HepG2 (cell line): ENCODE results near the gene CHMP1A. TPM values are rescaled to one million over a fixed set of nuclear protein-coding genes. Genes with fewer than 3 reads are reported as not detected.
A peak's percentile ranks its signal among the peaks of the same experiment; 100 is the strongest.

ENCODE experiments used
- ATAC-seq: fragments of 200-7000 bp; cut with Tn5 transposase; 3 replicates; pipeline ENCODE4 v1.9.1; 2020; ENCODE audit warnings: mild to moderate bottlenecking, moderate library complexity
- BruUV-seq: library from RNA; stranded (reverse); fragments of 400-500 nt; replicated peaks from 2 replicates; lab custom pipeline; 2021; lab: Mats Ljungman, UMichigan
- CTCF ChIA-PET: fragments of 300-600 bp; formaldehyde crosslinking; extraction: SDS; loops from one replicate; lab custom pipeline; 2021; ENCODE audit warnings: low total read pairs, inconsistent platforms, low intra/inter-chr PET ratio; lab: Yijun Ruan, JAX
- POLR2A ChIA-PET: fragments of 350-600 bp; sonication (Branson Sonifier 250); formaldehyde crosslinking; loops from one replicate; lab custom pipeline; 2020; ENCODE audit warnings: antibody characterized with exemption, inconsistent platforms; lab: Yijun Ruan, JAX
- DNase-seq: peaks from one replicate; pipeline ENCODE4 v3.0.0-alpha.2; 2015; ENCODE audit warnings: low spot score
- FAIRE-seq: peaks from 3 replicates; lab custom pipeline; 2011; peaks lifted over from hg19 to GRCh38; lab: Jason Lieb, UNC
- H2AFZ ChIP-seq: one replicate; pipeline ENCODE4 v1.6.1; 2011; ENCODE audit warnings: low read length, inconsistent platforms
- H3K27ac ChIP-seq: fragments of 300-600 bp; 3 replicates; pipeline ENCODE4 v1.8.0; 2011; ENCODE audit warnings: mixed run types, mild to moderate bottlenecking, mixed read lengths, low read length, inconsistent platforms; ENCODE audit not compliant: insufficient read depth; ENCODE audit errors: extremely low read length
- H3K27me3 ChIP-seq, 2 experiments: fragments of 200-600 bp in 1 of 2; 2 replicates in 1 of 2; 3 replicates in 1 of 2; pipeline versions ENCODE4 v1.6.0 to v1.8.0; 2011; ENCODE audit warnings: low read length in 2 of 2, mild to moderate bottlenecking in 2 of 2, moderate library complexity in 2 of 2, inconsistent platforms in 1 of 2; ENCODE audit not compliant: insufficient read depth in 2 of 2, control insufficient read depth in 1 of 2
- H3K36me3 ChIP-seq, 2 experiments: fragments of 200-600 bp in 1 of 2; replicated peaks in 1 of 2; 2 replicates in 1 of 2; 3 replicates in 1 of 2; pipeline versions ENCODE4 v1.5.1 to v1.8.0; 2011; ENCODE audit warnings: low read length in 2 of 2, inconsistent platforms in 1 of 2; ENCODE audit not compliant: insufficient read depth in 2 of 2, control insufficient read depth in 1 of 2
- H3K4me1 ChIP-seq: 2 replicates; pipeline ENCODE4 v1.5.1; 2012; ENCODE audit warnings: low read length, inconsistent platforms; ENCODE audit not compliant: insufficient read depth
- H3K4me2 ChIP-seq: 2 replicates; pipeline ENCODE4 v1.6.0; 2011; ENCODE audit warnings: low read depth, low read length, inconsistent platforms
- H3K4me3 ChIP-seq, 3 experiments: fragments of 200-600 bp in 1 of 3; sonication (generic), shearing (Covaris generic) in 1 of 3; replicated peaks in 1 of 3; 2 replicates each; pipeline ENCODE4 v1.5.1; 2011 to 2016; ENCODE audit warnings: low read length in 3 of 3, inconsistent platforms in 2 of 3, low read depth in 2 of 3, mild to moderate bottlenecking in 2 of 3, control low read depth in 1 of 3, mixed read lengths in 1 of 3; ENCODE audit not compliant: insufficient read depth in 1 of 3
- H3K79me2 ChIP-seq: one replicate; pipeline ENCODE4 v1.6.1; 2011; ENCODE audit warnings: low read length, inconsistent platforms; ENCODE audit not compliant: insufficient read depth
- H3K9ac ChIP-seq: 2 replicates; pipeline ENCODE4 v1.6.0; 2011; ENCODE audit warnings: mild to moderate bottlenecking, low read depth, low read length, inconsistent platforms; ENCODE audit not compliant: insufficient read depth
- H3K9me3 ChIP-seq: 2 replicates; pipeline ENCODE4 v1.5.1; 2012; ENCODE audit warnings: mild to moderate bottlenecking, low read length
- H4K20me1 ChIP-seq: 2 replicates; pipeline ENCODE4 v1.6.0; 2011; ENCODE audit warnings: inconsistent platforms, mild to moderate bottlenecking, low read length, moderate library complexity; ENCODE audit not compliant: insufficient read depth
- EHMT2 ChIP-seq: fragments of 200-600 bp; sonication (generic); IDR thresholded peaks from 2 replicates; pipeline ENCODE4 v1.7.0; 2017; ENCODE audit warnings: antibody characterized with exemption, low read depth, low read length, borderline replicate concordance
- FIP1L1 ChIP-seq: fragments of 200-400 bp; formaldehyde crosslinking; IDR thresholded peaks from 2 replicates; pipeline ENCODE4 v1.6.1; 2018; ENCODE audit warnings: low read depth, mild to moderate bottlenecking, low read length, moderate library complexity, borderline replicate concordance; ENCODE audit not compliant: insufficient read depth
- KAT2B ChIP-seq: fragments of 150-350 bp; IDR thresholded peaks from 2 replicates; pipeline ENCODE4 v1.6.1; 2014; ENCODE audit warnings: low read depth, low read length, borderline replicate concordance
- KLF9 ChIP-seq: IDR thresholded peaks from 2 replicates; pipeline ENCODE4 v1.6.1; 2016; ENCODE audit warnings: low read depth
- MBD4 ChIP-seq: IDR thresholded peaks from 2 replicates; pipeline ENCODE4 v1.6.1; 2012; ENCODE audit warnings: low read length, inconsistent platforms, borderline replicate concordance
- NFKB2 ChIP-seq: sonication (generic); formaldehyde crosslinking; IDR thresholded peaks from 2 replicates; pipeline ENCODE4 v1.4.0; 2020; ENCODE audit warnings: missing genetic modification reagents, borderline replicate concordance
- POLR2AphosphoS5 ChIP-seq: IDR thresholded peaks from 2 replicates; pipeline ENCODE4 v1.6.1; 2012; ENCODE audit warnings: low read depth, low read length
- RARG ChIP-seq: sonication (generic); formaldehyde crosslinking; IDR thresholded peaks from 2 replicates; pipeline ENCODE4 v1.4.0; 2020; ENCODE audit warnings: low read depth, mild to moderate bottlenecking, missing genetic modification reagents
- SATB2 ChIP-seq: sonication (generic); formaldehyde crosslinking; IDR thresholded peaks from 2 replicates; pipeline ENCODE4 v1.5.0; 2020; ENCODE audit warnings: missing genetic modification reagents
- SP140L ChIP-seq: sonication (generic); formaldehyde crosslinking; IDR thresholded peaks from 2 replicates; pipeline ENCODE4 v1.4.0; 2020; ENCODE audit warnings: missing genetic modification reagents, borderline replicate concordance
- SP2 ChIP-seq: sonication (generic); formaldehyde crosslinking; IDR thresholded peaks from 2 replicates; pipeline ENCODE4 v1.5.1; 2020; ENCODE audit warnings: mild to moderate bottlenecking, missing genetic modification reagents
- STAG1 ChIP-seq: sonication (generic); formaldehyde crosslinking; IDR thresholded peaks from 2 replicates; pipeline ENCODE4 v1.4.0; 2020; ENCODE audit warnings: missing genetic modification reagents
- ZBTB3 ChIP-seq: sonication (generic); formaldehyde crosslinking; IDR thresholded peaks from 2 replicates; pipeline ENCODE4 v1.4.0; 2020; ENCODE audit warnings: low read depth, mild to moderate bottlenecking, moderate library complexity, missing genetic modification reagents, borderline replicate concordance
- ZNF234 ChIP-seq: sonication (generic); formaldehyde crosslinking; conservative IDR thresholded peaks from 2 replicates; pipeline ENCODE4 v1.5.1; 2020; ENCODE audit warnings: mild to moderate bottlenecking, missing genetic modification reagents
- ZNF607 ChIP-seq: sonication (generic); formaldehyde crosslinking; IDR thresholded peaks from 2 replicates; pipeline ENCODE4 v1.5.1; 2020; ENCODE audit warnings: missing genetic modification reagents, mild to moderate bottlenecking, borderline replicate concordance
- ZZZ3 ChIP-seq: sonication (generic); formaldehyde crosslinking; IDR thresholded peaks from 2 replicates; pipeline ENCODE4 v1.4.0; 2020; ENCODE audit warnings: missing genetic modification reagents, mild to moderate bottlenecking, borderline replicate concordance
- WGBS: methylation state at CpG from one replicate; pipeline ENCODE4 v1.1.6; 2017; ENCODE audit warnings: low lambda C conversion rate; 5-methylcytosine and 5-hydroxymethylcytosine counted together
- in situ Hi-C: cut with HindIII; loops from 2 replicates; pipeline ENCODE4 v1.10.0; 2017; ENCODE audit warnings: low pct_unique_long_range_greater_than_20kb; ENCODE audit not compliant: extremely low pct_ligation_motif_present
- intact Hi-C: fragments of 100-400 bp; cut with micrococcal nuclease; formaldehyde crosslinking; loops from one replicate; pipeline ENCODE4 v1.10.0; 2022; ENCODE audit not compliant: unreplicated experiment
- polyA plus RNA-seq, 8 experiments: library from polyadenylated mRNA; depleted of rRNA in 3 of 8; stranded (reverse) in 7 of 8; unstranded in 1 of 8; fragments of >200 nt; fragmentation: Illumina TruSeq in 4 of 8; extraction: Trizol in 4 of 8; gene quantifications; 2 replicates each; pipeline versions ENCODE4 v1.2.1 to v1.2.3, GENCODE V29; 2011 to 2016; ENCODE audit warnings: low read depth in 4 of 8, missing spikeins in 1 of 8, mixed read lengths in 1 of 8; ENCODE audit not compliant: insufficient read depth in 1 of 8
- total RNA-seq, 5 experiments: library from RNA; depleted of rRNA; stranded (reverse); fragments of >200 nt; fragmentation: Illumina TruSeq; extraction: Trizol; gene quantifications; 2 replicates each; pipeline ENCODE4 v1.2.3, GENCODE V29; 2016; ENCODE audit warnings: low read depth in 1 of 5
- TF ChIP-seq, protein P1 (sequence below): IDR thresholded peaks from 2 replicates; pipeline ENCODE4 v1.6.1; 2018; ENCODE audit warnings: missing genetic modification reagents, mild to moderate bottlenecking, missing compliant biosample characterization

The CHMP1A gene
- total and polyA plus RNA-seq, 2 of the 13 experiments (the other 11 are each of a cell fraction or from before 2014, with no cell fraction given): 69.4 to 73.3 TPM

DNA sequence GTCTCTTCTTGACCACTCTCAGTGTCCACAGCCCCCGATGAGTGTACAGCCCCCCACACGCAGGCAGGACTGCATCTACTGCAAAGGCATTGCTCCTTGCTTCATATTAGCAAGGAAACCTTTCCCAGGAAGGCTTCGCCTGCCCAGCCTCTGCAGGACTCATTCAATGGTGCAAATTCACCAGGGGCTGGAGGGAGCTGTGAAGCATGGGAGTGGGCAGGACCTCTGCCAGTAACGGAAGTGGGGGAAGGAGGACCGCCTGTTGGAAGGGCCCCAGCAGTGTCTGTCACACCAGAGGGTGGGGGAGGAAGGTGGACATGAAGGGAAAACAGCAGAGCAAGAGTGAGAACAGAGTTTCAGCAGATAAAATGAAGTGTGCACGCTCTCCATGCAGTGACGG is 2.6 kb upstream of the CHMP1A start:
- in situ Hi-C loops: no loop called here

DNA sequence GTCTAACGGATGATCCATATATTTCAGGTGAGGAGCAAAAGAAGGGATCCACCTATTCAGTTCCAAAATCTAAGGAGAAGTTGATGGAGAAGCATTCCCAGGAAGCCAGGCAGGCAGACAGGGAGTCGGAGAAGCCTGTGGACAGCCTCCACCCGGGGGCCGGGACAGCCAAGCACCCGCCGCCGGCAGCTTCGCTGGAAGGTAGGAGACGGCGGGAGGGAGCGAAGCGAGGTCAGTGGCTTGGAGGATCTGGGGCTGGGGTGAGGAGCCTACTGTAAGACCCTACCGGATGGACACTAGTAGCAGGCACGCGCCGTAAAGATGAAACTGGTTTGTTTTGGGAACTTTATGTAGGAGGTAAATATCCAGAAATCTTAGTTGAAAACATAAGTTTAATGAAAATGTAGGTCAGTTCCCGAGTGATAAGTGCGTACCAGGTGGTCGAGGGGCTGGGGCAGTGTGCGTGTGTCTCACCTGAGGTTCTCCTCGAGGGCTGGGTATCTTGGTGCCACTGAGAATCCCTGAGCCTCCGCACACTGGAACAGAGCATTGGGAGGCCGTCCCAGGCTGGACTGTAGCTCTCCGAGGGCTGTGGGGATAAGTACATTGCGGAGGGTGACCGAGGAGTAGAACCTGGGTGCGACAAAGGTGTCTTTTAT is 842 bp upstream of the CHMP1A start:
- no peaks in the 10 kb centered on the region for H3K9me3 ChIP-seq
- peak overlapping the region; percentile 91 to 100 (median 99) for H3K4me3 ChIP-seq
- H2AFZ ChIP-seq: peak overlapping the region; percentile 81
- H3K79me2 ChIP-seq: peaks cover 49% of the 10 kb centered on the region
- H3K36me3 ChIP-seq: peaks cover 13 to 36% of the 10 kb centered on the region in 2 experiments
- ChIA-PET CTCF (interaction anchor here (1.1 kb wide), 1 partner anchor 17 kb away, joined by 3 read pairs; no protein-coding TSS in a partner anchor), POLR2A (interaction anchor here (2.4 to 2.8 kb wide), 2 partner anchors 29 to 42 kb away, joined by 13 to 21 read pairs; partner anchors contain the start of genes CDK10 and SPATA2L)
- 2% methylated on average over 27 of the region's 27 CpGs for WGBS
- no peaks in the 10 kb centered on the region; a peak in 1 of 5 replicates for H3K27me3 ChIP-seq
- BruUV-seq: no TSS peak
- H3K27ac ChIP-seq: peak overlapping the region; percentile 64
- H3K9ac ChIP-seq: peak overlapping the region; percentile 96
- FAIRE-seq (peak; percentile 75), DNase-seq (no peak), ATAC-seq (peak; percentile 53)
- in situ Hi-C loops: loop anchor here (5.0 kb wide), 1 partner anchor 44 kb away; the partner anchor contains the start of gene SPATA2L
- peak overlapping the region; percentile 97 for H3K4me2 ChIP-seq
- intact Hi-C loops: loop anchor here (2.0 kb wide), 1 partner anchor 42 kb away; the partner anchor contains the start of gene SPATA2L
- peaks cover 38% of the 10 kb centered on the region for H3K4me1 ChIP-seq
- no peaks in the 10 kb centered on the region for H4K20me1 ChIP-seq
- TF ChIP-seq FIP1L1 (no peak), STAG1 (CRISPR knock-in tag) (no peak), NFKB2 (CRISPR knock-in tag) (0 out of 2 replicates have a peak, but pooled peaks have one; percentile 17), MBD4 (no peak), KAT2B (no peak), ZNF234 (CRISPR knock-in tag) (peak; percentile 80; the same call in 1 of the 2 replicates), POLR2AphosphoS5 (no peak), RARG (CRISPR knock-in tag) (no peak), ZBTB3 (CRISPR knock-in tag) (no peak), SATB2 (no peak), SP2 (CRISPR knock-in tag) (0 out of 2 replicates have a peak, but pooled peaks have one; percentile 26), KLF9 (no peak), EHMT2 (no peak), ZNF607 (CRISPR knock-in tag) (peak; percentile 59; the same call in 1 of the 2 replicates), ZZZ3 (no peak)
- TF ChIP-seq, protein P1, sequence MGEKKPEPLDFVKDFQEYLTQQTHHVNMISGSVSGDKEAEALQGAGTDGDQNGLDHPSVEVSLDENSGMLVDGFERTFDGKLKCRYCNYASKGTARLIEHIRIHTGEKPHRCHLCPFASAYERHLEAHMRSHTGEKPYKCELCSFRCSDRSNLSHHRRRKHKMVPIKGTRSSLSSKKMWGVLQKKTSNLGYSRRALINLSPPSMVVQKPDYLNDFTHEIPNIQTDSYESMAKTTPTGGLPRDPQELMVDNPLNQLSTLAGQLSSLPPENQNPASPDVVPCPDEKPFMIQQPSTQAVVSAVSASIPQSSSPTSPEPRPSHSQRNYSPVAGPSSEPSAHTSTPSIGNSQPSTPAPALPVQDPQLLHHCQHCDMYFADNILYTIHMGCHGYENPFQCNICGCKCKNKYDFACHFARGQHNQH (CRISPR knock-in tag): no peak

More for the DNA sequence above, 2.6 kb upstream of the CHMP1A start:
- DNase-seq (no peak), FAIRE-seq (no peak)
- Histone ChIP-seq H3K27me3 (no peaks in the 10 kb centered on the region; a peak in 1 of 5 replicates), H4K20me1 (no peaks in the 10 kb centered on the region), H3K79me2 (peaks cover 36% of the 10 kb centered on the region), H3K4me3 (no peak overlapping the region), H3K27ac (no peak overlapping the region)
- intact Hi-C loops: no loop called here
- no peak for TF ChIP-seq SP140L (CRISPR knock-in tag)
- TF ChIP-seq, all 625 proteins: peak for 0
- Histone ChIP-seq H3K9me3 (no peaks in the 10 kb centered on the region), H3K9ac (no peak overlapping the region), H2AFZ (no peak overlapping the region), H3K4me2 (no peak overlapping the region), H3K36me3 (peaks cover 11 to 33% of the 10 kb centered on the region in 2 experiments), H3K4me1 (peaks cover 34% of the 10 kb centered on the region)
- CTCF ChIA-PET: no interaction called here
- POLR2A ChIA-PET: interaction anchor here (1.0 kb wide), 1 partner anchor 27 kb away, joined by 3 read pairs; the partner anchor contains the start of gene CDK10
- BruUV-seq: no TSS peak
- no peak for ATAC-seq
- WGBS: 95% methylated on average over 7 of the region's 7 CpGs
